ENCODE data around the gene KIR2DL1.
"Not testable (repeated sequence)": the region's sequence is repeated elsewhere in the genome, so short reads cannot be mapped to it uniquely, and the experiment has no call there.

KIR2DL1 gene

GRCh38 chr19:54775095-54775815 is 5.7 kb downstream of the KIR2DL1 start:
- H3K36me3 ChIP-seq (ENCODE audit: insufficient read depth, low read length); H3K9ac ChIP-seq (ENCODE audit: low read length); H3K27me3 ChIP-seq (ENCODE audit: control insufficient read depth in 1 of 2, insufficient read depth in 2 of 2, low read length in 2 of 2): not testable (repeated sequence)

GRCh38 chr19:54775830-54776229 is 6.2 kb downstream of the KIR2DL1 start:
- not testable (repeated sequence) for H3K27ac ChIP-seq (ENCODE audit: low read depth, low read length); H3K9ac ChIP-seq (ENCODE audit: low read length); H3K4me3 ChIP-seq (ENCODE audit: low read depth in 1 of 2, low read length in 2 of 2); H3K4me1 ChIP-seq (ENCODE audit: insufficient read depth, low read length); H3K36me3 ChIP-seq (ENCODE audit: insufficient read depth, low read length); H3K9me3 ChIP-seq (ENCODE audit: low read length); H3K27me3 ChIP-seq (ENCODE audit: control insufficient read depth in 1 of 2, insufficient read depth in 2 of 2, low read length in 2 of 2)

More at GRCh38 chr19:54775095-54775815, 5.7 kb downstream of the KIR2DL1 start:
- H3K27ac ChIP-seq (ENCODE audit: low read depth, low read length); H3K4me1 ChIP-seq (ENCODE audit: insufficient read depth, low read length); H3K9me3 ChIP-seq (ENCODE audit: low read length); H3K4me3 ChIP-seq (ENCODE audit: low read depth in 1 of 2, low read length in 2 of 2): not testable (repeated sequence)

- H3K9me3 ChIP-seq (ENCODE audit: low read length); H3K27ac ChIP-seq (ENCODE audit: low read depth, low read length); H3K9ac ChIP-seq (ENCODE audit: low read length); H3K27me3 ChIP-seq (ENCODE audit: control insufficient read depth in 1 of 2, insufficient read depth in 2 of 2, low read length in 2 of 2); H3K36me3 ChIP-seq (ENCODE audit: insufficient read depth, low read length); H3K4me1 ChIP-seq (ENCODE audit: insufficient read depth, low read length); H3K4me3 ChIP-seq (ENCODE audit: low read depth in 1 of 2, low read length in 2 of 2): not testable (repeated sequence)
These were observed 8.3 kb downstream of the KIR2DL1 start for GRCh38 chr19:54777851-54778250.

GRCh38 chr19:54778896-54779295 is 9.3 kb downstream of the KIR2DL1 start:
- not testable (repeated sequence) for H3K27me3 ChIP-seq (ENCODE audit: control insufficient read depth in 1 of 2, insufficient read depth in 2 of 2, low read length in 2 of 2); H3K4me1 ChIP-seq (ENCODE audit: insufficient read depth, low read length); H3K36me3 ChIP-seq (ENCODE audit: insufficient read depth, low read length); H3K9ac ChIP-seq (ENCODE audit: low read length); H3K4me3 ChIP-seq (ENCODE audit: low read depth in 1 of 2, low read length in 2 of 2); H3K9me3 ChIP-seq (ENCODE audit: low read length); H3K27ac ChIP-seq (ENCODE audit: low read depth, low read length)

- not testable (repeated sequence) for H3K36me3 ChIP-seq (ENCODE audit: insufficient read depth, low read length); H3K27ac ChIP-seq (ENCODE audit: low read depth, low read length); H3K4me3 ChIP-seq (ENCODE audit: low read depth in 1 of 2, low read length in 2 of 2); H3K27me3 ChIP-seq (ENCODE audit: control insufficient read depth in 1 of 2, insufficient read depth in 2 of 2, low read length in 2 of 2); H3K9me3 ChIP-seq (ENCODE audit: low read length); H3K9ac ChIP-seq (ENCODE audit: low read length); H3K4me1 ChIP-seq (ENCODE audit: insufficient read depth, low read length)
These were observed 13.3 kb downstream of the KIR2DL1 start for GRCh38 chr19:54782916-54783315.

- H3K27me3 ChIP-seq (ENCODE audit: control insufficient read depth in 1 of 2, insufficient read depth in 2 of 2, low read length in 2 of 2); H3K4me3 ChIP-seq (ENCODE audit: low read depth in 1 of 2, low read length in 2 of 2); H3K4me1 ChIP-seq (ENCODE audit: insufficient read depth, low read length); H3K27ac ChIP-seq (ENCODE audit: low read depth, low read length); H3K36me3 ChIP-seq (ENCODE audit: insufficient read depth, low read length); H3K9me3 ChIP-seq (ENCODE audit: low read length); H3K9ac ChIP-seq (ENCODE audit: low read length): not testable (repeated sequence)
These were observed 16.6 kb downstream of the KIR2DL1 start for GRCh38 chr19:54786091-54786723.

GRCh38 chr19:54788154-54788553 is 18.6 kb downstream of the KIR2DL1 start:
- not testable (repeated sequence) for H3K36me3 ChIP-seq (ENCODE audit: insufficient read depth, low read length); H3K9me3 ChIP-seq (ENCODE audit: low read length); H3K4me1 ChIP-seq (ENCODE audit: insufficient read depth, low read length); H3K9ac ChIP-seq (ENCODE audit: low read length); H3K4me3 ChIP-seq (ENCODE audit: low read depth in 1 of 2, low read length in 2 of 2); H3K27me3 ChIP-seq (ENCODE audit: control insufficient read depth in 1 of 2, insufficient read depth in 2 of 2, low read length in 2 of 2); H3K27ac ChIP-seq (ENCODE audit: low read depth, low read length)

GRCh38 chr19:54790711-54791110 is 21.1 kb downstream of the KIR2DL1 start:
- H3K9me3 ChIP-seq (ENCODE audit: low read length), result no peaks in the 10 kb centered on the region
- no peaks in the 10 kb centered on the region for H3K4me1 ChIP-seq (ENCODE audit: insufficient read depth, low read length)
- H3K4me3 ChIP-seq (ENCODE audit: low read depth in 1 of 2, low read length in 2 of 2), result no peak overlapping the region
- no peaks in the 10 kb centered on the region for H3K27me3 ChIP-seq (ENCODE audit: control insufficient read depth in 1 of 2, insufficient read depth in 2 of 2, low read length in 2 of 2)
- H3K9ac ChIP-seq (ENCODE audit: low read length), result no peak overlapping the region
- no peak overlapping the region for H3K27ac ChIP-seq (ENCODE audit: low read depth, low read length)
- H3K36me3 ChIP-seq (ENCODE audit: insufficient read depth, low read length), result no peaks in the 10 kb centered on the region

- Histone ChIP-seq H3K36me3 (ENCODE audit: insufficient read depth, low read length) (no peaks in the 10 kb centered on the region), H3K9me3 (ENCODE audit: low read length) (no peaks in the 10 kb centered on the region), H3K4me3 (ENCODE audit: low read depth in 1 of 2, low read length in 2 of 2) (no peak overlapping the region), H3K27me3 (ENCODE audit: control insufficient read depth in 1 of 2, insufficient read depth in 2 of 2, low read length in 2 of 2) (no peaks in the 10 kb centered on the region), H3K27ac (ENCODE audit: low read depth, low read length) (no peak overlapping the region), H3K9ac (ENCODE audit: low read length) (no peak overlapping the region), H3K4me1 (ENCODE audit: insufficient read depth, low read length) (no peaks in the 10 kb centered on the region)
These were observed 21.9 kb downstream of the KIR2DL1 start for GRCh38 chr19:54791476-54791875.

GRCh38 chr19:54792814-54793213 is 23.2 kb downstream of the KIR2DL1 start:
- Histone ChIP-seq H3K9ac (ENCODE audit: low read length) (no peak overlapping the region), H3K27ac (ENCODE audit: low read depth, low read length) (no peak overlapping the region), H3K4me3 (ENCODE audit: low read depth in 1 of 2, low read length in 2 of 2) (no peak overlapping the region), H3K36me3 (ENCODE audit: insufficient read depth, low read length) (no peaks in the 10 kb centered on the region), H3K4me1 (ENCODE audit: insufficient read depth, low read length) (no peaks in the 10 kb centered on the region), H3K27me3 (ENCODE audit: control insufficient read depth in 1 of 2, insufficient read depth in 2 of 2, low read length in 2 of 2) (no peaks in the 10 kb centered on the region), H3K9me3 (ENCODE audit: low read length) (no peaks in the 10 kb centered on the region)

- Histone ChIP-seq H3K27me3 (ENCODE audit: control insufficient read depth in 1 of 2, insufficient read depth in 2 of 2, low read length in 2 of 2) (no peaks in the 10 kb centered on the region), H3K9me3 (ENCODE audit: low read length) (no peaks in the 10 kb centered on the region), H3K27ac (ENCODE audit: low read depth, low read length) (no peak overlapping the region), H3K9ac (ENCODE audit: low read length) (no peak overlapping the region), H3K36me3 (ENCODE audit: insufficient read depth, low read length) (no peaks in the 10 kb centered on the region), H3K4me3 (ENCODE audit: low read depth in 1 of 2, low read length in 2 of 2) (no peak overlapping the region), H3K4me1 (ENCODE audit: insufficient read depth, low read length) (no peaks in the 10 kb centered on the region)
These were observed 26.2 kb downstream of the KIR2DL1 start for GRCh38 chr19:54795758-54796157.

GRCh38 chr19:54803410-54803809 is 33.8 kb downstream of the KIR2DL1 start, which contains the start of gene KIR2DL4:
TSS of gene KIR2DL4 (plus strand) at chr19:54803610. CDS start at chr19:54803652, 42 bp downstream.
- Histone ChIP-seq H3K4me1 (ENCODE audit: insufficient read depth, low read length) (no peaks in the 10 kb centered on the region), H3K9me3 (ENCODE audit: low read length) (no peaks in the 10 kb centered on the region), H3K36me3 (ENCODE audit: insufficient read depth, low read length) (no peaks in the 10 kb centered on the region), H3K9ac (ENCODE audit: low read length) (no peak within 1 kb of the TSS), H3K27me3 (ENCODE audit: control insufficient read depth in 1 of 2, insufficient read depth in 2 of 2, low read length in 2 of 2) (no peaks in the 10 kb centered on the region), H3K27ac (ENCODE audit: low read depth, low read length) (no peak within 1 kb of the TSS), H3K4me3 (ENCODE audit: low read depth in 1 of 2, low read length in 2 of 2) (no peak within 1 kb of the TSS)
